HCT116 (cell line): ENCODE data around the gene KLHL18. TPM values are rescaled to one million over a fixed set of nuclear protein-coding genes. Genes with fewer than 3 reads are reported as not detected.

ENCODE experiments used
- ATAC-seq: fragments of 200-7000 bp; cut with Tn5 transposase; 2 replicates; pipeline ENCODE4 v1.9.1; 2020; ENCODE audit warnings: mild to moderate bottlenecking, moderate library complexity
- BruUV-seq: library from RNA; stranded (reverse); fragments of 400-500 nt; replicated peaks from 2 replicates; lab custom pipeline; 2021; lab: Mats Ljungman, UMichigan
- CTCF ChIA-PET: fragments of 300-600 bp; sonication (Branson Sonifier 250); formaldehyde crosslinking; loops from one replicate; lab custom pipeline; 2021; ENCODE audit warnings: antibody characterized with exemption; lab: Charles Lee
- POLR2A ChIA-PET: fragments of 300-600, 350-600 bp; sonication (Branson Sonifier 250); formaldehyde crosslinking; loops from one replicate; lab custom pipeline; 2021; ENCODE audit warnings: antibody characterized with exemption; lab: Charles Lee
- RAD21 ChIA-PET, 2 experiments: fragments of 300-600 bp; sonication (Branson Sonifier 250); formaldehyde crosslinking; loops; one replicate each; lab custom pipeline; 2023; ENCODE audit warnings: low total read pairs in 2 of 2; ENCODE audit not compliant: uncharacterized antibody in 2 of 2, unreplicated experiment in 2 of 2, low non-redundant PET in 1 of 2; lab: Charles Lee
- DNase-seq: peaks from one replicate; pipeline ENCODE4 v3.0.0-alpha.2; 2010; ENCODE audit warnings: low read depth, low spot score
- H2AFZ ChIP-seq: fragments of 200-600 bp; shearing (Covaris generic), sonication (generic); 2 replicates; pipeline ENCODE4 v1.6.1; 2017; ENCODE audit warnings: low read depth, mixed run types, mixed read lengths, antibody characterized with exemption, low read length; ENCODE audit not compliant: poor library complexity, severe bottlenecking
- H3K27ac ChIP-seq: 2 replicates; pipeline ENCODE4 v1.5.1; 2012; ENCODE audit warnings: low read depth, low read length
- H3K27me3 ChIP-seq: fragments of 200-600 bp; sonication (generic); 2 replicates; pipeline ENCODE4 v1.6.1; 2016; ENCODE audit warnings: mixed run types, low read length, mixed read lengths; ENCODE audit not compliant: insufficient read depth
- H3K36me3 ChIP-seq, 2 experiments: fragments of 200-500 bp in 1 of 2; fragments of 200-600 bp in 1 of 2; sonication (Bioruptor generic) in 1 of 2; sonication (generic) in 1 of 2; 2 replicates each; pipeline versions ENCODE4 v1.5.1 to v1.6.1; 2014 to 2016; ENCODE audit warnings: low read length in 2 of 2, inconsistent platforms in 1 of 2, mixed read lengths in 1 of 2, mixed run types in 1 of 2; ENCODE audit not compliant: insufficient read depth in 2 of 2, control insufficient read depth in 1 of 2
- H3K4me1 ChIP-seq, 2 experiments: fragments of 200-600 bp in 1 of 2; sonication (generic) in 1 of 2; 2 replicates each; pipeline versions ENCODE4 v1.5.1 to v1.6.1; 2012 to 2017; ENCODE audit warnings: low read length in 2 of 2, inconsistent platforms in 1 of 2, mild to moderate bottlenecking in 1 of 2, mixed read lengths in 1 of 2, mixed run types in 1 of 2, moderate library complexity in 1 of 2; ENCODE audit not compliant: insufficient read depth in 2 of 2, control insufficient read depth in 1 of 2
- H3K4me2 ChIP-seq: fragments of 200-600 bp; sonication (generic); 2 replicates; pipeline ENCODE4 v1.6.1; 2017; ENCODE audit warnings: mixed run types, low read length, mixed read lengths
- H3K4me3 ChIP-seq, 2 experiments: fragments of 200-600 bp in 1 of 2; sonication (generic) in 1 of 2; replicated peaks in 1 of 2; 2 replicates each; pipeline ENCODE4 v1.5.1; 2011 to 2016; ENCODE audit warnings: low read length in 2 of 2, control low read depth in 1 of 2, low read depth in 1 of 2, mild to moderate bottlenecking in 1 of 2, mixed read lengths in 1 of 2, mixed run types in 1 of 2
- H3K79me2 ChIP-seq: fragments of 200-600 bp; sonication (generic); 2 replicates; pipeline ENCODE4 v1.6.1; 2017; ENCODE audit warnings: mild to moderate bottlenecking, mixed run types, low read length, moderate library complexity, mixed read lengths; ENCODE audit not compliant: insufficient read depth
- H3K9ac ChIP-seq: fragments of 200-600 bp; sonication (generic); 2 replicates; pipeline ENCODE4 v1.6.1; 2016; ENCODE audit warnings: low read length, mixed read lengths
- H3K9me2 ChIP-seq: fragments of 200-600 bp; sonication (generic), shearing (Covaris generic); 2 replicates; pipeline ENCODE4 v1.6.1; 2017; ENCODE audit warnings: mixed run types, mild to moderate bottlenecking, moderate library complexity; ENCODE audit not compliant: insufficient read depth
- H3K9me3 ChIP-seq, 2 experiments: fragments of 200-500 bp in 1 of 2; fragments of 200-600 bp in 1 of 2; sonication (Bioruptor generic) in 1 of 2; sonication (generic) in 1 of 2; 2 replicates each; pipeline ENCODE4 v1.6.1; 2014 to 2017; ENCODE audit warnings: low read length in 2 of 2, mixed read lengths in 2 of 2, inconsistent platforms in 1 of 2, low read depth in 1 of 2, mild to moderate bottlenecking in 1 of 2, mixed run types in 1 of 2, moderate library complexity in 1 of 2; ENCODE audit not compliant: control insufficient read depth in 1 of 2, insufficient read depth in 1 of 2
- H4K20me1 ChIP-seq: fragments of 200-600 bp; sonication (generic), shearing (Covaris generic); 2 replicates; pipeline ENCODE4 v1.6.1; 2017; ENCODE audit warnings: mixed run types, mild to moderate bottlenecking, moderate library complexity; ENCODE audit not compliant: insufficient read depth
- CEBPB ChIP-seq: IDR thresholded peaks from 2 replicates; pipeline ENCODE4 v1.6.1; 2012; ENCODE audit warnings: low read depth
- EGR1 ChIP-seq: IDR thresholded peaks from 2 replicates; pipeline ENCODE4 v1.6.1; 2012; ENCODE audit warnings: low read depth
- EZH2phosphoT487 ChIP-seq: fragments of 200-600 bp; IDR thresholded peaks from 2 replicates; pipeline ENCODE4 v1.6.1; 2018; ENCODE audit warnings: antibody characterized with exemption, borderline replicate concordance
- RAD21 ChIP-seq: IDR thresholded peaks from 2 replicates; pipeline ENCODE4 v1.6.1; 2012; ENCODE audit warnings: low read depth, mild to moderate bottlenecking
- YY1 ChIP-seq: IDR thresholded peaks from 2 replicates; pipeline ENCODE4 v1.6.1; 2011; ENCODE audit warnings: low read length, low read depth, moderate library complexity, mild to moderate bottlenecking; ENCODE audit not compliant: insufficient replicate concordance; ENCODE audit errors: extremely low read depth
- ZFX ChIP-seq: fragments of 450-650 bp; IDR thresholded peaks from 2 replicates; pipeline ENCODE4 v1.6.1; 2017
- intact Hi-C: fragments of 100-400 bp; cut with micrococcal nuclease; formaldehyde crosslinking; loops from 2 replicates; pipeline ENCODE4 v1.10.0; 2022
- total RNA-seq: library from RNA; stranded (reverse); gene quantifications from one replicate; pipeline ENCODE4 v1.2.1, GENCODE V29; 2021; ENCODE audit not compliant: unreplicated experiment

Gene KLHL18
- total RNA-seq, 1 experiment from 2014 or later = 32.3 TPM

- no TSS peak for BruUV-seq
- no peaks in the 10 kb centered on the region for H3K79me2 ChIP-seq
- no peaks in the 10 kb centered on the region for H4K20me1 ChIP-seq
- H3K4me1 ChIP-seq = no peaks in the 10 kb centered on the region
- H3K9me3 ChIP-seq = no peaks in the 10 kb centered on the region
- H3K27ac ChIP-seq = no peak overlapping the region
- H3K27me3 ChIP-seq = no peaks in the 10 kb centered on the region
- ATAC-seq = no peak
- H3K4me3 ChIP-seq = no peak overlapping the region
- H3K36me3 ChIP-seq = peaks cover 0 to 9% of the 10 kb centered on the region in 2 experiments; a peak in 1 of 4 replicates
- intact Hi-C loops = no loop called here
- no peaks in the 10 kb centered on the region for H3K9me2 ChIP-seq
- no peak overlapping the region for H2AFZ ChIP-seq
- ChIA-PET CTCF (interaction anchor here (1.6 kb wide), 1 partner anchor 19 kb away, joined by 4 read pairs; no protein-coding TSS in a partner anchor), RAD21 (no interaction called here)
- no peak for DNase-seq
- TF ChIP-seq CEBPB (no peak), YY1 (no peak), EGR1 (no peak)
- TF ChIP-seq, all 23 proteins: peak for 0
- Histone ChIP-seq H3K4me2 (no peak overlapping the region), H3K9ac (no peak overlapping the region)
- POLR2A ChIA-PET = no interaction called here
These were observed 60.8 kb downstream of the KLHL18 start for GRCh38 chr3:47343471-47343971.

- Histone ChIP-seq H3K79me2 (no peaks in the 10 kb centered on the region), H4K20me1 (no peaks in the 10 kb centered on the region), H3K9ac (no peak overlapping the region), H3K4me2 (no peak overlapping the region), H3K36me3 (0 out of 4 replicates have a peak, but pooled peaks cover 0 to 4% of the 10 kb centered on the region in 2 experiments), H3K27ac (no peak overlapping the region), H3K27me3 (no peaks in the 10 kb centered on the region), H2AFZ (no peak overlapping the region), H3K4me1 (no peaks in the 10 kb centered on the region), H3K4me3 (no peak overlapping the region), H3K9me2 (no peaks in the 10 kb centered on the region), H3K9me3 (no peaks in the 10 kb centered on the region)
- no TSS peak for BruUV-seq
- ChIA-PET RAD21 (no interaction called here), CTCF (no interaction called here), POLR2A (no interaction called here)
- ATAC-seq = no peak
- intact Hi-C loops = no loop called here
- TF ChIP-seq RAD21 (no peak), EZH2phosphoT487 (no peak), ZFX (no peak), EGR1 (no peak)
- no peak for DNase-seq
These were observed 62.2 kb downstream of the KLHL18 start for GRCh38 chr3:47344971-47345370.
